Spleen (tissue), 7 donors: ENCODE results near the gene CCDC152.
"Not testable (repeated sequence)": the region's sequence is repeated elsewhere in the genome, so short reads cannot be mapped to it uniquely, and the experiment has no call there.

Source experiments
- CTCF ChIP-seq, 11 experiments: fragments of 200-600 bp in 7 of 11; fragments of 450-650 bp in 4 of 11; sonication (generic) in 4 of 11; IDR thresholded peaks in 8 of 11; conservative IDR thresholded peaks in 3 of 11; 1 replicate in 7 of 11; 2 replicates in 4 of 11; pipeline versions ENCODE4 v1.4.0 to v1.8.0; 2016 to 2021; ENCODE audit warnings: antibody characterized with exemption in 11 of 11, inconsistent platforms in 4 of 11, mild to moderate bottlenecking in 1 of 11
- POLR2AphosphoS5 ChIP-seq, 3 donors: sonication (generic); formaldehyde crosslinking; IDR thresholded peaks; one replicate each; pipeline ENCODE4 v1.5.1; 2017; ENCODE audit warnings: antibody characterized with exemption in 3 of 3
- donor health status: DM: no; HTN: no; CAD: no; lungs with moderate emphysema.
- donor health status: DM: no; HTN: no; CAD: no.
- donor health status: DM: no; HTN: no; CAD: no.

DNA sequence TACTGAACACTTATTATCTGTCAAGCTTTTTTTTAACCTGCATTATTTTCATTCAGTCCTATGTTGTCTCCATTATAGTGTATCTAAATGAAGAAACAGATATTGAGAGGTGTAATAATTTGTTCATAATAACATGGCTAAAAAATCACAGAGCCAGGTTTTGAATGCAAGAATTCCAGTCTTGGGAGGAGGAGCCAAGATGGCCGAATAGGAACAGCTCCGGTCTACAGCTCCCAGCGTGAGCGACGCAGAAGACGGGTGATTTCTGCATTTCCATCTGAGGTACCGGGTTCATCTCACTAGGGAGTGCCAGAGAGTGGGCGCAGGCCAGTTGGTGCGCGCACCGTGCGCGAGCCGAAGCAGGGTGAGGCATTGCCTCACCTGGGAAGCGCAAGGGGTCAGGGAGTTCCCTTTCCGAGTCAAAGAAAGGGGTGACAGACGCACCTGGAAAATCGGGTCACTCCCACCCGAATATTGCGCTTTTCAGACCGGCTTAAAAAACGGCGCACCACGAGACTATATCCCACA, 22.0 kb upstream of the CCDC152 start:
- not testable (repeated sequence) for TF ChIP-seq POLR2AphosphoS5 (IDR thresholded peaks at IDR 0.05); CTCF (IDR thresholded peaks at IDR 0.05 in 8 of 11, conservative IDR thresholded peaks at IDR 0.05 in 3 of 11)
